IMR-90 (cell line): ENCODE data around the gene AJM1. TPM values are rescaled to one million over a fixed set of nuclear protein-coding genes. Genes with fewer than 3 reads are reported as not detected.

ENCODE experiments used
- ATAC-seq: fragments of 200-7000 bp; cut with Tn5 transposase; 2 replicates; pipeline ENCODE4 v1.9.1; 2020; ENCODE audit warnings: low read depth, mild to moderate bottlenecking, moderate library complexity
- BruUV-seq: library from RNA; stranded (reverse); fragments of 400-500 nt; replicated peaks from 2 replicates; lab custom pipeline; 2021; lab: Mats Ljungman, UMichigan
- CTCF ChIA-PET: fragments of 300-600 bp; formaldehyde crosslinking; extraction: SDS; loops from one replicate; lab custom pipeline; 2021; ENCODE audit warnings: antibody characterized with exemption; lab: Yijun Ruan, JAX
- POLR2A ChIA-PET: fragments of 300-600 bp; sonication (Branson Sonifier 250); formaldehyde crosslinking; loops from one replicate; lab custom pipeline; 2022; ENCODE audit warnings: antibody characterized with exemption; ENCODE audit not compliant: unreplicated experiment; lab: Charles Lee
- DNase-seq: peaks from one replicate; pipeline ENCODE4 v3.0.0; 2013
- H2AFZ ChIP-seq: replicated peaks from 2 replicates; pipeline ENCODE3; 2013; ENCODE audit warnings: low read length, mild to moderate bottlenecking; ENCODE audit not compliant: poor library complexity
- H2AK5ac ChIP-seq: 2 replicates; pipeline ENCODE4 v1.6.1; 2013; ENCODE audit warnings: low read depth, low read length, inconsistent platforms
- H2AK9ac ChIP-seq: replicated peaks from 2 replicates; pipeline ENCODE3; 2013; ENCODE audit warnings: mild to moderate bottlenecking, low read depth, low read length, moderate library complexity; ENCODE audit not compliant: poor library complexity
- H2BK120ac ChIP-seq: 2 replicates; pipeline ENCODE4 v1.6.1; 2013; ENCODE audit warnings: low read depth, low read length, inconsistent platforms
- H2BK15ac ChIP-seq: 3 replicates; pipeline ENCODE4 v1.6.1; 2013; ENCODE audit warnings: low read depth, low read length, inconsistent platforms
- H2BK20ac ChIP-seq: 2 replicates; pipeline ENCODE4 v1.6.1; 2013; ENCODE audit warnings: low read depth, mild to moderate bottlenecking, inconsistent platforms, low read length, moderate library complexity
- H2BK5ac ChIP-seq: 2 replicates; pipeline ENCODE4 v1.6.1; 2013; ENCODE audit warnings: mild to moderate bottlenecking, low read depth, low read length, inconsistent platforms; ENCODE audit not compliant: poor library complexity, severe bottlenecking
- H3K14ac ChIP-seq: replicated peaks from 2 replicates; pipeline ENCODE4 v1.6.1; 2013; ENCODE audit warnings: low read depth, low read length, inconsistent platforms
- H3K18ac ChIP-seq: 2 replicates; pipeline ENCODE4 v1.6.1; 2013; ENCODE audit warnings: low read depth, low read length, control low read depth
- H3K23ac ChIP-seq: 2 replicates; pipeline ENCODE4 v1.6.1; 2013; ENCODE audit warnings: low read depth, low read length, inconsistent platforms
- H3K27ac ChIP-seq: 2 replicates; pipeline ENCODE4 v1.5.1; 2013; ENCODE audit warnings: mild to moderate bottlenecking, control low read depth, low read length; ENCODE audit not compliant: insufficient read depth
- H3K27me3 ChIP-seq: 2 replicates; pipeline ENCODE4 v1.6.1; 2013; ENCODE audit warnings: low read length; ENCODE audit not compliant: control insufficient read depth, insufficient read depth
- H3K36me3 ChIP-seq: 2 replicates; pipeline ENCODE4 v1.6.1; 2013; ENCODE audit warnings: low read length, mixed read lengths; ENCODE audit not compliant: control insufficient read depth, insufficient read depth
- H3K4ac ChIP-seq: 2 replicates; pipeline ENCODE4 v1.6.1; 2013; ENCODE audit warnings: low read depth, low read length, inconsistent platforms
- H3K4me1 ChIP-seq: 2 replicates; pipeline ENCODE4 v1.6.1; 2013; ENCODE audit warnings: low read length, mixed read lengths; ENCODE audit not compliant: control insufficient read depth, insufficient read depth
- H3K4me2 ChIP-seq: 2 replicates; pipeline ENCODE4 v1.6.1; 2013; ENCODE audit warnings: low read depth, mild to moderate bottlenecking, control low read depth, low read length, moderate library complexity
- H3K4me3 ChIP-seq: 2 replicates; pipeline ENCODE4 v1.5.1; 2013; ENCODE audit warnings: low read depth, mild to moderate bottlenecking, control low read depth, low read length, moderate library complexity; ENCODE audit not compliant: insufficient read depth
- H3K56ac ChIP-seq: 2 replicates; pipeline ENCODE4 v1.6.1; 2013; ENCODE audit warnings: low read length, inconsistent platforms; ENCODE audit not compliant: insufficient read depth; ENCODE audit errors: extremely low read depth
- H3K79me1 ChIP-seq, 2 experiments: 2 replicates each; pipeline ENCODE4 v1.6.1; 2013; ENCODE audit warnings: low read length in 2 of 2, inconsistent platforms in 1 of 2, low read depth in 1 of 2
- H3K9ac ChIP-seq: 2 replicates; pipeline ENCODE4 v1.6.1; 2013; ENCODE audit warnings: low read depth, low read length, control low read depth
- H3K9me1 ChIP-seq: 2 replicates; pipeline ENCODE4 v1.6.1; 2013; ENCODE audit warnings: low read length, inconsistent platforms; ENCODE audit not compliant: insufficient read depth
- H3K9me3 ChIP-seq: 2 replicates; pipeline ENCODE4 v1.6.1; 2013; ENCODE audit warnings: low read length; ENCODE audit not compliant: control insufficient read depth, insufficient read depth
- H4K20me1 ChIP-seq: 2 replicates; pipeline ENCODE4 v1.6.1; 2013; ENCODE audit warnings: low read length, inconsistent platforms; ENCODE audit not compliant: insufficient read depth
- H4K5ac ChIP-seq: 2 replicates; pipeline ENCODE4 v1.6.1; 2013; ENCODE audit warnings: mild to moderate bottlenecking, low read depth, low read length, control low read depth
- H4K8ac ChIP-seq, 2 experiments: 2 replicates each; pipeline ENCODE4 v1.6.1; 2013; ENCODE audit warnings: low read depth in 2 of 2, low read length in 2 of 2, control low read depth in 1 of 2, inconsistent platforms in 1 of 2
- H4K91ac ChIP-seq: 2 replicates; pipeline ENCODE4 v1.6.1; 2013; ENCODE audit warnings: low read depth, low read length, inconsistent platforms; ENCODE audit not compliant: insufficient read depth
- BHLHE40 ChIP-seq: fragments of 150-350 bp; IDR thresholded peaks from 2 replicates; pipeline ENCODE4 v1.6.1; 2016; ENCODE audit warnings: mild to moderate bottlenecking, low read depth, low read length
- CEBPB ChIP-seq: IDR thresholded peaks from 2 replicates; pipeline ENCODE4 v1.6.1; 2012; ENCODE audit warnings: low read depth, low read length, improper control_type of control experiment
- CHD1 ChIP-seq: IDR thresholded peaks from 2 replicates; pipeline ENCODE4 v1.6.1; 2012; ENCODE audit warnings: low read depth, low read length, improper control_type of control experiment
- ELK1 ChIP-seq: fragments of 150-350 bp; IDR thresholded peaks from 2 replicates; pipeline ENCODE4 v1.6.1; 2016; ENCODE audit warnings: low read depth, mild to moderate bottlenecking, low read length, moderate library complexity, borderline replicate concordance
- FOS ChIP-seq: fragments of 150-350 bp; IDR thresholded peaks from 2 replicates; pipeline ENCODE4 v1.6.1; 2016; ENCODE audit warnings: low read depth, low read length
- MAFK ChIP-seq: IDR thresholded peaks from 2 replicates; pipeline ENCODE4 v1.6.1; 2012; ENCODE audit warnings: low read depth, low read length, improper control_type of control experiment
- MAZ ChIP-seq: IDR thresholded peaks from 2 replicates; pipeline ENCODE4 v1.6.1; 2012; ENCODE audit warnings: low read depth, mild to moderate bottlenecking, low read length, improper control_type of control experiment, moderate library complexity, borderline replicate concordance
- MXI1 ChIP-seq: IDR thresholded peaks from 2 replicates; pipeline ENCODE4 v1.6.1; 2012; ENCODE audit warnings: low read depth, mild to moderate bottlenecking, low read length, moderate library complexity, borderline replicate concordance
- NFE2L2 ChIP-seq: fragments of 150-350 bp; IDR thresholded peaks from 2 replicates; pipeline ENCODE4 v1.6.1; 2016; ENCODE audit warnings: low read depth, mild to moderate bottlenecking, low read length
- POLR2A ChIP-seq: IDR thresholded peaks from 2 replicates; pipeline ENCODE4 v1.6.1; 2012; ENCODE audit warnings: mild to moderate bottlenecking, low read depth, low read length
- RAD21 ChIP-seq: IDR thresholded peaks from 2 replicates; pipeline ENCODE4 v1.6.1; 2012; ENCODE audit warnings: low read length, improper control_type of control experiment
- RCOR1 ChIP-seq: IDR thresholded peaks from 2 replicates; pipeline ENCODE4 v1.6.1; 2012; ENCODE audit warnings: mild to moderate bottlenecking, low read length, improper control_type of control experiment; ENCODE audit not compliant: insufficient replicate concordance
- RFX5 ChIP-seq: IDR thresholded peaks from 2 replicates; pipeline ENCODE4 v1.8.0; 2012; ENCODE audit warnings: low read depth, mild to moderate bottlenecking, low read length, moderate library complexity
- SMC3 ChIP-seq: fragments of 150-350 bp; IDR thresholded peaks from 2 replicates; pipeline ENCODE4 v1.6.1; 2016; ENCODE audit warnings: low read depth, mild to moderate bottlenecking, antibody characterized with exemption, low read length, moderate library complexity
- whole genome bisulfite sequencing, 2 experiments: methylation state at CpG; one replicate each; pipeline versions ENCODE4 v1.1.5 to v1.1.7; 2013; ENCODE audit warnings: missing lambda C conversion rate in 2 of 2; ENCODE audit not compliant: insufficient read length in 1 of 2; ENCODE audit errors: extremely low coverage in 2 of 2; 5-methylcytosine and 5-hydroxymethylcytosine counted together
- dilution Hi-C: fragments of 300-500 bp; cut with HindIII; formaldehyde crosslinking; loops from one replicate; pipeline ENCODE4 v1.14.3; 2018; ENCODE audit warnings: low sequenced_read_pairs; ENCODE audit not compliant: unreplicated experiment
- in situ Hi-C: fragments of 300-500 bp; cut with MboI; formaldehyde crosslinking; loops from 3 replicates; pipeline ENCODE4 v1.14.3; 2019; ENCODE audit warnings: low sequenced_read_pairs, inconsistent platforms, mixed read lengths
- intact Hi-C: fragments of 100-400 bp; cut with micrococcal nuclease; formaldehyde crosslinking; loops from 2 replicates; pipeline ENCODE4 v1.10.0; 2022
- polyA plus RNA-seq, 3 experiments: library from polyadenylated mRNA; depleted of rRNA; stranded (reverse); fragments of >200 nt; gene quantifications; 2 replicates each; pipeline ENCODE4 v1.2.3, GENCODE V29; 2012; ENCODE audit warnings: low replicate concordance in 1 of 3
- total RNA-seq: library from RNA; depleted of rRNA; stranded (reverse); fragments of >200 nt; gene quantifications from 2 replicates; pipeline ENCODE4 v1.2.3, GENCODE V29; 2012
- TF ChIP-seq, protein P1 (sequence below): conservative IDR thresholded peaks from 2 replicates; pipeline ENCODE4 v1.5.1; 2012; ENCODE audit warnings: mild to moderate bottlenecking, low read depth, low read length, improper control_type of control experiment
- TF ChIP-seq, protein P2 (sequence below): fragments of 150-350 bp; IDR thresholded peaks from 2 replicates; pipeline ENCODE4 v1.6.1; 2017; ENCODE audit warnings: mild to moderate bottlenecking, antibody characterized with exemption, low read length, low read depth

AJM1 gene
- total and polyA plus RNA-seq, 2 of the 4 experiments (the other 2 are of a cell fraction), result 0.18 to 1.5 TPM

DNA sequence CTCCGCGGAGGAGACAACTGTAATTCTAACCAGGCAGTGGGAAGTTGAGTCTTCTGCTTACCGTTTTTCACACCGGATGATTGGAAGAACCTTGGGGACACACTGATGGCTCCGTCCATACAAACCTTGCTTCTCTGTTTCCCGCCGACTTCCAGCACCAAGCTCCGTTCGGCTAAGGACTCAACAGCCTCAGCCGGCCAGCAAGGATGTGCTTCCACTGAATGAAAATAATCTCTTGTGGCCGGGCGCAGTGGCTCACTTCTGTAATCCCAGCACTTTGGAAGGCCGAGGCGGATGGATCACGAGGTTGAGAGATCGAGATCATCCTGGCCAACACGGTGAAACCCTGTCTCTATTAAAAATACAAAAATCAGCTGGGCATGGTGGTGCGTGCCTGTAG is 25.6 kb downstream of the AJM1 start:
- Histone ChIP-seq H2AFZ (peak overlapping the region; percentile 23), H2AK5ac (no peak overlapping the region), H3K9me1 (peaks cover 5% of the 10 kb centered on the region), H3K79me1 (peaks cover 16 to 37% of the 10 kb centered on the region in 2 experiments), H2BK15ac (no peak overlapping the region), H2BK120ac (no peak overlapping the region), H2BK20ac (no peak overlapping the region), H3K4me3 (no peak overlapping the region), H3K27me3 (no peaks in the 10 kb centered on the region), H3K23ac (no peak overlapping the region), H2AK9ac (no peak overlapping the region), H3K14ac (no peak overlapping the region), H3K4me2 (no peak overlapping the region), H3K27ac (no peak overlapping the region), H3K4ac (no peak overlapping the region), H3K9ac (no peak overlapping the region), H3K4me1 (peaks cover 3% of the 10 kb centered on the region), H4K8ac (no peak overlapping the region), H3K36me3 (peaks cover 13% of the 10 kb centered on the region), H3K9me3 (peaks cover 10% of the 10 kb centered on the region), H3K18ac (no peak overlapping the region), H4K20me1 (peaks cover 13% of the 10 kb centered on the region), H4K5ac (no peak overlapping the region), H4K91ac (no peak overlapping the region), H3K56ac (no peak overlapping the region), H2BK5ac (no peak overlapping the region)
- dilution Hi-C loops, result no loop called here
- in situ Hi-C loops, result no loop called here
- 98% methylated on average over 10 of the region's 18 CpGs; no CpG with 5 or more reads in 1 of the 2 experiments for WGBS, 2 experiments
- no TSS peak for BruUV-seq
- no peak for DNase-seq
- ATAC-seq, result no peak
- POLR2A ChIA-PET, result no interaction called here
- intact Hi-C loops, result no loop called here
- CTCF ChIA-PET, result no interaction called here
- TF ChIP-seq, protein P1, sequence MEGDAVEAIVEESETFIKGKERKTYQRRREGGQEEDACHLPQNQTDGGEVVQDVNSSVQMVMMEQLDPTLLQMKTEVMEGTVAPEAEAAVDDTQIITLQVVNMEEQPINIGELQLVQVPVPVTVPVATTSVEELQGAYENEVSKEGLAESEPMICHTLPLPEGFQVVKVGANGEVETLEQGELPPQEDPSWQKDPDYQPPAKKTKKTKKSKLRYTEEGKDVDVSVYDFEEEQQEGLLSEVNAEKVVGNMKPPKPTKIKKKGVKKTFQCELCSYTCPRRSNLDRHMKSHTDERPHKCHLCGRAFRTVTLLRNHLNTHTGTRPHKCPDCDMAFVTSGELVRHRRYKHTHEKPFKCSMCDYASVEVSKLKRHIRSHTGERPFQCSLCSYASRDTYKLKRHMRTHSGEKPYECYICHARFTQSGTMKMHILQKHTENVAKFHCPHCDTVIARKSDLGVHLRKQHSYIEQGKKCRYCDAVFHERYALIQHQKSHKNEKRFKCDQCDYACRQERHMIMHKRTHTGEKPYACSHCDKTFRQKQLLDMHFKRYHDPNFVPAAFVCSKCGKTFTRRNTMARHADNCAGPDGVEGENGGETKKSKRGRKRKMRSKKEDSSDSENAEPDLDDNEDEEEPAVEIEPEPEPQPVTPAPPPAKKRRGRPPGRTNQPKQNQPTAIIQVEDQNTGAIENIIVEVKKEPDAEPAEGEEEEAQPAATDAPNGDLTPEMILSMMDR, result no peak
- TF ChIP-seq SMC3 (no peak), RCOR1 (no peak), FOS (no peak), MXI1 (no peak), BHLHE40 (no peak), RFX5 (no peak), CHD1 (no peak), MAFK (no peak), ELK1 (no peak), NFE2L2 (no peak), RAD21 (no peak), POLR2A (no peak), MAZ (no peak), CEBPB (no peak)
- TF ChIP-seq, protein P2, sequence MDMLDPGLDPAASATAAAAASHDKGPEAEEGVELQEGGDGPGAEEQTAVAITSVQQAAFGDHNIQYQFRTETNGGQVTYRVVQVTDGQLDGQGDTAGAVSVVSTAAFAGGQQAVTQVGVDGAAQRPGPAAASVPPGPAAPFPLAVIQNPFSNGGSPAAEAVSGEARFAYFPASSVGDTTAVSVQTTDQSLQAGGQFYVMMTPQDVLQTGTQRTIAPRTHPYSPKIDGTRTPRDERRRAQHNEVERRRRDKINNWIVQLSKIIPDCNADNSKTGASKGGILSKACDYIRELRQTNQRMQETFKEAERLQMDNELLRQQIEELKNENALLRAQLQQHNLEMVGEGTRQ, result no peak
